ENCODE results near the gene TEKT1.
"Not testable (repeated sequence)": the region's sequence is repeated elsewhere in the genome, so short reads cannot be mapped to it uniquely, and the experiment has no call there.

TEKT1 gene

GRCh38 chr17:6815775-6816174 is 15.8 kb downstream of the TEKT1 start:
- no peak for DNase-seq

GRCh38 chr17:6812295-6812694 is 19.2 kb downstream of the TEKT1 start:
- no peak for DNase-seq

- DNase-seq: no peak
Observed at GRCh38 chr17:6811510-6811909, 20.0 kb downstream of the TEKT1 start.

- DNase-seq: no peak
Observed at GRCh38 chr17:6800422-6801027, 31.0 kb downstream of the TEKT1 start.

- no peak for DNase-seq
Observed at GRCh38 chr17:6799738-6800137, 31.8 kb downstream of the TEKT1 start.

DNA sequence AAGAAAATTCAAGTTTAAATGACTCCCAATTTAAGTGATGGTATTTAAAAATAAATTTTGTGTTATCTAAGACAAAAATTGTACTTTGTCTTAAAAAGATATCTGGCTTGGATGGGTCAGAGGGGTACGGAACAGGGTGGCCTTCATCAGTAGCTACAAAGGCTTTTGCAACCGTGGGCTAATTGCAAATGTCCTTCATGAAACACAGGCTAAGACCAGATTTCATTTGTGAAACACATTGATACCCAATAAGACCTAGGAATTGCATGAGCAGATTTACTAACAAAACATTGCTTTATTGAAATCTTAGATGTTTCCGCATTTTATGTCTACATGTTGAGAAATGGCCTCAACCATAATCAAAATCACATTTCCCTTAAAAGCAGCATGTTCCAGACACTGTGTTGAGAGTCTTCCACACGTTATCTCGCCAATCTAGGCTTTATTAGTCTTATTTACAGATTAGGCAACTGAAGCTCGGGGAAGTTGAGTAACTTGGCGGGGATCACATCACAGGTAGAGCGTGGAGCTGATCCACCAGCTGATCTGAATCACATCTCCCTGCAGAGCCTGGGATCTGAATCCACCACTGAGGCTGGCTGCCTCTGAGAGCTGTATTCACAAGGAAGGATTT is 33.7 kb downstream of the TEKT1 start:
- DNase-seq: no peak

DNA sequence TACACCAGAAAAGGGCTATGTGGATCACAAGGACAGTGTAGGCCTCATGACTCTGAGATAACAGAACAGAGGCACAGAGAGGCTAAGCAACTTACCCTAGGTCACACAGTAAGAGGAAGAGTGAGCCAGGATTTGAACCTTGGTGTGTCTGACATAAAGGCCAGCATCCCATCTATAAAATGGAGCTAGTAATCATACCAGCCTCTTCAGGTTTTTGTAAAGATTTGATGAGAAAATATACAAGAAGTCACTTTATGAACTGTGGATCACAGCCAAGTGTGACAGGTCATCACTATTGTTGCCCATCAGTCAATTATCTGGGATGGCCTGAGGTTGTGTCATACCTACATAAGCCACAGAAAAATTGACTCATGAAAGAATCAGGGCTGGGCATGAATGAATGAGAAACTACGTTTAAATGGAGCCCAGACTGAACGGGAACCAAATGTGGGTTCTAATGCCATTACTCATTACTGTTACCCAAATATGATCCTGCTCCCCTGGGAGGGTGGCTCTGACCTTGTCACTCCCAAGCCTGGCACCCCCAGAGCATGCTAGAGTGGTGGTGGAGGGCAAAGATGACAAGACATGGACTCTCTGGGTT is 34.5 kb downstream of the TEKT1 start:
- DNase-seq: peak; percentile 50

- peak; percentile 76 for DNase-seq
Observed at GRCh38 chr17:6796017-6796886, 35.3 kb downstream of the TEKT1 start.

GRCh38 chr17:6793748-6794493 is 37.6 kb downstream of the TEKT1 start:
- DNase-seq: no peak

GRCh38 chr17:6789146-6789545 is 42.4 kb downstream of the TEKT1 start:
- DNase-seq: no peak

DNA sequence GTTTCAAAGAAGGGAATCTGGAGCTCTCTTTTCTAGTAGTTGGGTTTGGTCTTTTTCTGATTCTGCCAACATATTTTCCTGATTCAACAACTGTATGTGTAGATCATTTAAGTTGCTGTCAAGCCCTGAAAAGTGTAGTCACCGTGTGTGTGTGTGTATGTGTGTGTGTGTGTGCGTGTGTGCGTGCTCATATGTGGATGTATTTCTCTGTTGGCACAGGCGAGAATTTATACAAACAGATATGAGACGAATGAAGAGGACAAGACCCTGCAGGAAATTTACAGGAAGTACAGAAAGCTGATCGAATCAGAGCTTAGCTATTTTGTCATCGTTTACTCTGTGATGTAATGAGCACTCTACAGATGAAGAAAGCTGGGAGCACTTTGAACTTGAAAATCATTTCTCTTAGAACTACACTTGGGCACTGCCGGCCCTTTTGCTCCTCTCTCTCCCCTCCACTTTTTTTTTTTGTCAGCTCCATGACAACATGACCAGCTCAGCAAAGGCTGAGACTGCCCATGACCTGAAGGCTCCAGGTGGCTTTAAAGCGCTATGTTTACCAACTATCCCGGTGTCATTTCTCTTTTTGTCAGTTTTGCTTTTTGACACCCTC is 44.3 kb downstream of the TEKT1 start:
- DNase-seq: no peak

- DNase-seq: peak; percentile 77
Observed at GRCh38 chr17:6786618-6787017, 44.9 kb downstream of the TEKT1 start.

- DNase-seq: no peak
Observed at GRCh38 chr17:6782244-6782643, 49.3 kb downstream of the TEKT1 start.

- peak; percentile 27 for DNase-seq
Observed at GRCh38 chr17:6780886-6781285, 50.6 kb downstream of the TEKT1 start.

DNA sequence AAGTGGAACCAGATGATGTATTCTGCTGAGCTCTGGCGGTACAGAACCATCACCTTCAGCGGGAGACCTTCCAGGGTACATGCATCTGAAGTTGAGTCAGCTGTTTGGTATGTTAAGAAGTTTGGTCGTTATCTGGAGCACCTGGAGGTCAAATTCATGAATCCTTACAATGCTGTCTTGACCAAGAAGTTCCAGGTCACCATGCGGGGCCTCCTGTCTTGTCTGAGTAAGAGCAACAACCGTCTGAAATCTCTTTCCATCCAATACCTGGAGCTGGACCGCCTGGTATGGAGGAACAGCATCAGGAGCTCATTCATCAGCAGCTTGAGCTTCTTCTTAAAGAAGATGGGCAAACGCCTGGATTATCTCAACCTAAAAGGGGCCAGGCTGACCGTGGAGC is 51.5 kb downstream of the TEKT1 start:
- DNase-seq: no peak

DNA sequence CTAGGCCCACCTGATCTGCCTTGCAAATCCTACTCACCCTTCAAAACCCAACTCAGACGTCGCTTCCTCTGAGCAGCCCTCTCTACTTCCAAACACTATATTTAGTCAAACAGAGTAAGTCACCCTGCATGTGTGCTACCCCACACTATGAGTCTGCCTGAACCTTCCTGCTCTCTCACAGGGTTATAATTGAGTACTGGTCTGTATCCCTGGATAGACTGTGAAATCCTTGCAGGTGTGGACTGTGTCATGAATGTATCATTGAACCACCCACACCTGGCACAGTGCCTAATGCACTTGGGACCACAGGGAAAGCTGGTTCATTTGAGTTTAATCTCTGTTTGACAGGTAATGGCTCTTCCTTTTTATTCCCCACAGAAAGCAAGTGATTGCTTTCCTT is 52.1 kb downstream of the TEKT1 start:
- DNase-seq: no peak

- no peak for DNase-seq
Observed at GRCh38 chr17:6775871-6776405, 55.6 kb downstream of the TEKT1 start, which contains the start of gene FBXO39. Gene FBXO39 (plus strand): TSS chr17:6776215. CDS start chr17:6779869, 3,654 bp downstream.

DNA sequence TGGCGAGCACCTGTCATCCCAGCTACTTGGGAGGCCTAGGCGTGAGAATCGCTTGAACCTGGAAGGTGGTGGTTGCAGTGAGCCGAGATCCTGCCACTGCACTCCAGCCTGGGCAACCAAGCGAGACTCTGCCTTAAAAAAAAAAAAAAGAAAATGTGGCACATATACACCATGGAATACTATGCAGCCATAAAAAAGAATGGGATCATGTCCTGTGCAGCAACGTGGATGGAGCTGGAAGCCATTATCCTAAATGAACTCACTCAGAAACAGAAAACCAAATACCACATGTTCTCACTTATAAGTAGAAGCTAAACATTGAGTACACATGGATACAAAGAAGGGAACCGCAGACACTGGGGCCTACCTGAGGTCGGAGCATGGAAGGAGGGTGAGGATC is 56.6 kb downstream of the TEKT1 start:
- DNase-seq: not testable (repeated sequence)

GRCh38 chr17:6772016-6772415 is 59.5 kb downstream of the TEKT1 start:
- DNase-seq: no peak

- DNase-seq: no peak
Observed at GRCh38 chr17:6768447-6768846, 63.1 kb downstream of the TEKT1 start.

GRCh38 chr17:6761779-6762178 is 69.8 kb downstream of the TEKT1 start:
- no peak for DNase-seq

GRCh38 chr17:6757747-6758146 is 73.8 kb downstream of the TEKT1 start:
- DNase-seq: no peak

Measured in NCI-H226 (cell line).